Tibial nerve (tissue), 4 donors: ENCODE measurements around the gene BICDL2. TPM values are rescaled to one million over a fixed set of nuclear protein-coding genes. Genes with fewer than 3 reads are reported as not detected.
A peak's percentile ranks its signal among the peaks of the same experiment; 100 is the strongest.

Experiments used
- DNase-seq, 2 donors: peaks; one replicate each; pipeline ENCODE4 v3.0.0-alpha.2; 2019; ENCODE audit warnings: low spot score in 2 of 2
- H3K27ac ChIP-seq, 4 donors: fragments of 200-600 bp; sonication (generic) in 3 of 4; one replicate each; pipeline ENCODE4 v1.5.1; 2017 to 2019; ENCODE audit warnings: mild to moderate bottlenecking in 1 of 4
- H3K27me3 ChIP-seq, 2 donors: fragments of 200-600 bp; sonication (generic) in 1 of 2; one replicate each; pipeline versions ENCODE4 v1.5.1 to v1.6.0; 2017 to 2019
- H3K36me3 ChIP-seq, 3 donors: fragments of 200-600 bp; sonication (generic); one replicate each; pipeline ENCODE4 v1.5.1; 2018 to 2019
- H3K4me1 ChIP-seq, 4 donors: fragments of 200-600 bp; sonication (generic) in 3 of 4; one replicate each; pipeline ENCODE4 v1.5.1; 2017 to 2019
- H3K4me3 ChIP-seq, 4 donors: fragments of 200-600 bp; sonication (generic) in 3 of 4; one replicate each; pipeline ENCODE4 v1.5.1; 2017 to 2019; ENCODE audit warnings: mild to moderate bottlenecking in 1 of 4, moderate library complexity in 1 of 4
- H3K9me3 ChIP-seq, 4 donors: fragments of 200-600 bp; sonication (generic) in 3 of 4; one replicate each; pipeline ENCODE4 v1.5.1; 2017 to 2019
- EP300 ChIP-seq, 2 donors: sonication (generic); formaldehyde crosslinking; IDR thresholded peaks; one replicate each; pipeline ENCODE4 v1.6.1; 2017; ENCODE audit warnings: antibody characterized with exemption in 2 of 2, mild to moderate bottlenecking in 1 of 2
- POLR2A ChIP-seq, 2 donors: fragments of 450-650 bp; IDR thresholded peaks; one replicate each; pipeline ENCODE4 v1.6.1; 2017; ENCODE audit warnings: antibody characterized with exemption in 2 of 2, mild to moderate bottlenecking in 2 of 2, moderate library complexity in 2 of 2
- WGBS, 2 donors: methylation state at CpG; one replicate each; pipeline ENCODE4 v1.1.5; 2018; 5-methylcytosine and 5-hydroxymethylcytosine counted together
- total RNA-seq, 4 donors: library from RNA; depleted of rRNA; stranded (reverse); fragments of >200 nt; gene quantifications; one replicate each; pipeline ENCODE4 v1.1.0, GENCODE V29; 2016
- TF ChIP-seq, protein P1 (sequence below), 5 experiments: fragments of 200-600 bp in 3 of 5; fragments of 450-650 bp in 2 of 5; sonication (generic) in 3 of 5; IDR thresholded peaks; one replicate each; pipeline ENCODE4 v1.5.1; 2016 to 2019; ENCODE audit warnings: antibody characterized with exemption in 5 of 5, mild to moderate bottlenecking in 3 of 5, moderate library complexity in 2 of 5

Gene BICDL2
- total RNA-seq, 4 donors from 2014 or later: not detected

GRCh38 chr16:3068487-3068886 lies 31.7 kb upstream of the BICDL2 start:
- TF ChIP-seq, protein P1, sequence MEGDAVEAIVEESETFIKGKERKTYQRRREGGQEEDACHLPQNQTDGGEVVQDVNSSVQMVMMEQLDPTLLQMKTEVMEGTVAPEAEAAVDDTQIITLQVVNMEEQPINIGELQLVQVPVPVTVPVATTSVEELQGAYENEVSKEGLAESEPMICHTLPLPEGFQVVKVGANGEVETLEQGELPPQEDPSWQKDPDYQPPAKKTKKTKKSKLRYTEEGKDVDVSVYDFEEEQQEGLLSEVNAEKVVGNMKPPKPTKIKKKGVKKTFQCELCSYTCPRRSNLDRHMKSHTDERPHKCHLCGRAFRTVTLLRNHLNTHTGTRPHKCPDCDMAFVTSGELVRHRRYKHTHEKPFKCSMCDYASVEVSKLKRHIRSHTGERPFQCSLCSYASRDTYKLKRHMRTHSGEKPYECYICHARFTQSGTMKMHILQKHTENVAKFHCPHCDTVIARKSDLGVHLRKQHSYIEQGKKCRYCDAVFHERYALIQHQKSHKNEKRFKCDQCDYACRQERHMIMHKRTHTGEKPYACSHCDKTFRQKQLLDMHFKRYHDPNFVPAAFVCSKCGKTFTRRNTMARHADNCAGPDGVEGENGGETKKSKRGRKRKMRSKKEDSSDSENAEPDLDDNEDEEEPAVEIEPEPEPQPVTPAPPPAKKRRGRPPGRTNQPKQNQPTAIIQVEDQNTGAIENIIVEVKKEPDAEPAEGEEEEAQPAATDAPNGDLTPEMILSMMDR (IDR thresholded peaks at IDR 0.05): no peak
- TF ChIP-seq EP300 (IDR thresholded peaks at IDR 0.05): no peak
- TF ChIP-seq POLR2A (IDR thresholded peaks at IDR 0.05): no peak

DNA sequence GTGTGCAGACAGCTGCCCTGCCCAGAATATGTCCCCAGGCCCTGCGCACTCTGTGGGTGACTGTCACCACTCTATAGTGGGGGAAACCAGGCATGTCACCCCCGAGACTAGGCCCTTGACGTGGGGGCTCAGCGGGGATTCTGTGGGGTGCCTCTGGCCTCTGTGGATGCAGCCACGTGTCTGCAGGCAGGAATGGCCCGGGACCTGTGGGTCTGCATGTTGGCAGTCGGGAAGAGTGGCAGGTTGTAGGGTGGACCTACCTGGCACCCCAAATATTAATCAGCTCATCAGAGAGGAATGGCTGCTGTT lies 29.6 kb upstream of the BICDL2 start:
- peak overlapping the region in 1 of 4 donors; percentile 12 for H3K27ac ChIP-seq
- no peaks in the 10 kb centered on the region for H3K27me3 ChIP-seq
- no peaks in the 10 kb centered on the region for H3K9me3 ChIP-seq
- H3K36me3 ChIP-seq: no peaks in the 10 kb centered on the region
- no peak for DNase-seq
- H3K4me1 ChIP-seq: peaks cover 0 to 11% (median 2%) of the 10 kb centered on the region in 4 donors
- peak overlapping the region in 2 of 4 donors; percentile 30 to 36 for H3K4me3 ChIP-seq
- 88 to 93% methylated on average over 7 of the region's 7 CpGs for WGBS, 2 donors
- TF ChIP-seq POLR2A (IDR thresholded peaks at IDR 0.05) (no peak), EP300 (IDR thresholded peaks at IDR 0.05) (no peak)
- TF ChIP-seq, protein P1 (IDR thresholded peaks at IDR 0.05): no peak

More at GRCh38 chr16:3068487-3068886, 31.7 kb upstream of the BICDL2 start:
- Histone ChIP-seq H3K9me3 (no peaks in the 10 kb centered on the region), H3K4me1 (peaks cover 0 to 11% (median 2%) of the 10 kb centered on the region in 4 donors), H3K4me3 (no peak overlapping the region), H3K27me3 (no peaks in the 10 kb centered on the region), H3K27ac (no peak overlapping the region), H3K36me3 (no peaks in the 10 kb centered on the region)
- DNase-seq: no peak
- 66 to 81% methylated on average over 2 of the region's 4 CpGs for WGBS, 2 donors

DNA sequence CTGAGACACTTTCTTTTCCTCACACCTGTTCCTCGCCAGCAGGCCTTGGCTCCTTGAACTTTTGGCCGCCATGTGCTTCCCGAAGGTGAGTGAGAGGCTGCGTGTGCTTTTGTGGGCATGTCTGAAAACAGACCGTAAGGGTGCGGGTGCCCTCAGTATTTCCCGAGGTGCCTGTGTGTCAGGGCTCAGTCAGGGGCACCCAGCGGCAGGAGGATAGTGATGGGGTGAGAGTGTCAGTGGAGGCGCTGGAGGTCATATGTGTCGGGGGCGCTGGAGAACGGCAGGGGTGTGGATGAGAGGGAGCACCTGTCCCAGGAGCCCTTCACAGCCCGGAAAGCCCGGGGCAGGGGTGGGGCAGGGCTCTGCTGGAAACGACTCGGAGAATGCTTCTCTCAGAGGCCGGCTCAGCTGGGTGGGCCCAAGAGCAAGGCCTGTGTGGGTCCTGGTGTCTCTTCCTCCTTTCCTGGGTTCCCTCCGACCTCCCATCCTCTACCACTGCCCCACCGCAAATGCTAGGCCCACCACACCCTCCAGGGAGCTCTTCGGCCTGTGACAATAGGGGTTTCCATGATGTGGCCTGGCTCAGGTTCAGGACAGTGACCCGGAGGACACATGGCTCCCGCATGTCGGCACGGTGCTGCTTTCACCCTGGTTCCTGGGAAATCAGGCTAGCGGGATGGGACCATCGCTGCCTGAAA lies 29.1 kb upstream of the BICDL2 start:
- H3K4me1 ChIP-seq: peaks cover 0 to 11% (median 2%) of the 10 kb centered on the region in 4 donors
- H3K27me3 ChIP-seq: no peaks in the 10 kb centered on the region
- TF ChIP-seq POLR2A (IDR thresholded peaks at IDR 0.05) (no peak), EP300 (IDR thresholded peaks at IDR 0.05) (no peak)
- TF ChIP-seq, protein P1 (IDR thresholded peaks at IDR 0.05): no peak
- no peak for DNase-seq
- 73 to 78% methylated on average over 26 of the region's 26 CpGs for WGBS, 2 donors
- H3K36me3 ChIP-seq: no peaks in the 10 kb centered on the region
- no peaks in the 10 kb centered on the region for H3K9me3 ChIP-seq
- peak overlapping the region in 2 of 4 donors; percentile 30 to 36 for H3K4me3 ChIP-seq
- H3K27ac ChIP-seq: peak overlapping the region in 2 of 4 donors; percentile 51 to 77

GRCh38 chr16:3065069-3065741 lies 28.5 kb upstream of the BICDL2 start, which contains the start of gene IL32:
TSS of gene IL32 (plus strand) at chr16:3065640. CDS start at chr16:3065812, 172 bp downstream.
- peaks cover 0 to 11% (median 2%) of the 10 kb centered on the region in 4 donors for H3K4me1 ChIP-seq
- H3K9me3 ChIP-seq: no peaks in the 10 kb centered on the region
- DNase-seq: no peak
- H3K36me3 ChIP-seq: no peaks in the 10 kb centered on the region
- H3K27me3 ChIP-seq: no peaks in the 10 kb centered on the region
- 44 to 56% methylated on average over 13 of the region's 13 CpGs for WGBS, 2 donors
- TF ChIP-seq, protein P1 (IDR thresholded peaks at IDR 0.05): no peak
- no peak for TF ChIP-seq POLR2A (IDR thresholded peaks at IDR 0.05)
- no peak for TF ChIP-seq EP300 (IDR thresholded peaks at IDR 0.05)
- H3K27ac ChIP-seq: peak within 1 kb of the TSS in 2 of 4 donors; percentile 51 to 77
- peak within 1 kb of the TSS in 2 of 4 donors; percentile 30 to 36 for H3K4me3 ChIP-seq
